Left kidney (tissue), 2 donors: ENCODE measurements around the gene SLC27A1. TPM values are rescaled to one million over a fixed set of nuclear protein-coding genes. Genes with fewer than 3 reads are reported as not detected.

Experiments used
- DNase-seq: peaks from one replicate; pipeline ENCODE4 v3.0.0-alpha.2; 2013
- polyA plus RNA-seq: library from polyadenylated mRNA; unstranded; fragments of 120-200 nt; gene quantifications from one replicate; pipeline ENCODE4 v1.2.1, GENCODE V29; 2013; ENCODE audit not compliant: insufficient read length

SLC27A1 gene
- polyA plus RNA-seq, 1 donor: 13.9 TPM

- no peak for DNase-seq
Measured at GRCh38 chr19:17484520-17485185, 14.3 kb downstream of the SLC27A1 start.

GRCh38 chr19:17486545-17487240, 16.4 kb downstream of the SLC27A1 start:
- no peak for DNase-seq

- DNase-seq: no peak
Measured at GRCh38 chr19:17487284-17488121, 17.2 kb downstream of the SLC27A1 start.

GRCh38 chr19:17488593-17489391, 18.5 kb downstream of the SLC27A1 start:
- DNase-seq: peak; percentile 75

- no peak for DNase-seq
Measured at GRCh38 chr19:17489392-17490030, 19.2 kb downstream of the SLC27A1 start.

- DNase-seq: no peak
Measured at GRCh38 chr19:17490411-17490810, 20.1 kb downstream of the SLC27A1 start.

- DNase-seq: no peak
Measured at GRCh38 chr19:17491287-17491686, 21.0 kb downstream of the SLC27A1 start.

- no peak for DNase-seq
Measured at GRCh38 chr19:17495639-17496296, 25.4 kb downstream of the SLC27A1 start.

GRCh38 chr19:17496337-17496997, 26.1 kb downstream of the SLC27A1 start:
- DNase-seq: no peak

GRCh38 chr19:17497149-17497798, 26.9 kb downstream of the SLC27A1 start:
- DNase-seq: no peak

- peak; percentile 51 for DNase-seq
Measured at GRCh38 chr19:17499025-17499424, 28.7 kb downstream of the SLC27A1 start.

GRCh38 chr19:17499648-17500446, 29.5 kb downstream of the SLC27A1 start:
- DNase-seq: no peak

GRCh38 chr19:17500447-17501198, 30.3 kb downstream of the SLC27A1 start:
- no peak for DNase-seq

- no peak for DNase-seq
Measured at GRCh38 chr19:17503240-17503639, 32.9 kb downstream of the SLC27A1 start.

- DNase-seq: no peak
Measured at GRCh38 chr19:17504030-17504429, 33.7 kb downstream of the SLC27A1 start.

GRCh38 chr19:17504456-17504855, 34.1 kb downstream of the SLC27A1 start:
- no peak for DNase-seq

- no peak for DNase-seq
Measured at GRCh38 chr19:17505223-17505622, 34.9 kb downstream of the SLC27A1 start.

GRCh38 chr19:17506745-17507144, 36.4 kb downstream of the SLC27A1 start:
- no peak for DNase-seq
